ENCODE data around the gene DOP1B.

DNA sequence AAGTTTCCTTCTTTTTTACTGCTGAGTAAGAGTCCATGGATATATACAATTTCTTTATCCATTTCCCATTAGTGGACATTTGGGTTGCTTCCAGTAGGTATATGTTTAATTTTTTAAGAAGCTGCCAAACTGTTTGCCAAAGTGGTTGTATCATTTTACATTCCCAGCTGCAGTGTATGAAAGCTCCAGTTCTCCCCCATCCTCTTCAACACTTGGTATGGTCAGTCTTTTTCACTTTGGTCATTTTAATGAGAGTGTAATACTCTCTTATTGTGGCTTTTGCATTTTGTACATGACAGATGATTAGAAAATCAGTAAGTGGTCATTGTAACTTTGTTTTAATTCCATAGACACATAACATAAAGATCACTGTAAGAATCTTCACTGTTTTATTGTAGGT is 22.5 kb downstream of the DOP1B start:
- TF ChIP-seq CTCF (IDR thresholded peaks at IDR 0.05) (no peak), POLR2A (IDR thresholded peaks at IDR 0.05) (no peak)

Measured in adrenal gland (tissue), 5 donors.